KOPT-K1 (cell line): ENCODE measurements around the gene BEND3.
"Not testable (repeated sequence)": the region's sequence is repeated elsewhere in the genome, so short reads cannot be mapped to it uniquely, and the experiment has no call there.

ENCODE experiments used
- H3K27ac ChIP-seq: fragments of 200-600 bp; sonication (generic); 2 replicates; pipeline ENCODE4 v1.5.1; 2016; ENCODE audit warnings: antibody characterized with exemption, mild to moderate bottlenecking, low read depth, low read length; ENCODE audit not compliant: poor library complexity, severe bottlenecking
- H3K36me3 ChIP-seq: fragments of 200-600 bp; sonication (generic); 2 replicates; pipeline ENCODE4 v1.5.1; 2017; ENCODE audit warnings: antibody characterized with exemption, mild to moderate bottlenecking, low read length, moderate library complexity; ENCODE audit not compliant: insufficient read depth
- H3K9me3 ChIP-seq: fragments of 200-600 bp; sonication (generic); 2 replicates; pipeline ENCODE4 v1.5.1; 2017; ENCODE audit warnings: antibody characterized with exemption, low read length, mild to moderate bottlenecking; ENCODE audit not compliant: insufficient read depth, poor library complexity, severe bottlenecking

BEND3 gene

GRCh38 chr6:107057679-107058078 is 57.6 kb downstream of the BEND3 start:
- Histone ChIP-seq H3K9me3 (no peaks in the 10 kb centered on the region), H3K27ac (no peak overlapping the region), H3K36me3 (no peaks in the 10 kb centered on the region)

GRCh38 chr6:107056796-107057195 is 58.5 kb downstream of the BEND3 start:
- Histone ChIP-seq H3K9me3 (no peaks in the 10 kb centered on the region), H3K27ac (no peak overlapping the region)

GRCh38 chr6:107047807-107048206 is 67.5 kb downstream of the BEND3 start:
- Histone ChIP-seq H3K9me3 (no peaks in the 10 kb centered on the region), H3K27ac (no peak overlapping the region), H3K36me3 (peaks cover 25% of the 10 kb centered on the region)

More at GRCh38 chr6:107056796-107057195, 58.5 kb downstream of the BEND3 start:
- H3K36me3 ChIP-seq = 0 out of 2 replicates have a peak, but pooled peaks cover under 1% of the 10 kb centered on the region

- no peak overlapping the region for H3K27ac ChIP-seq
- H3K36me3 ChIP-seq = peaks cover 20% of the 10 kb centered on the region
- H3K9me3 ChIP-seq = no peaks in the 10 kb centered on the region
Measured at GRCh38 chr6:107045826-107046675, 69.3 kb downstream of the BEND3 start.

GRCh38 chr6:107033126-107033525 is 82.2 kb downstream of the BEND3 start:
- H3K9me3 ChIP-seq = no peaks in the 10 kb centered on the region
- no peak overlapping the region for H3K27ac ChIP-seq
- peaks cover 19% of the 10 kb centered on the region for H3K36me3 ChIP-seq

GRCh38 chr6:107032051-107032450 is 83.3 kb downstream of the BEND3 start:
- Histone ChIP-seq H3K27ac (no peak overlapping the region), H3K9me3 (no peaks in the 10 kb centered on the region), H3K36me3 (peaks cover 19% of the 10 kb centered on the region)

GRCh38 chr6:107030151-107030550 is 85.2 kb downstream of the BEND3 start:
- no peak overlapping the region for H3K27ac ChIP-seq
- H3K36me3 ChIP-seq = peaks cover 16% of the 10 kb centered on the region
- no peaks in the 10 kb centered on the region for H3K9me3 ChIP-seq

GRCh38 chr6:107026965-107027364 is 88.3 kb downstream of the BEND3 start:
- H3K36me3 ChIP-seq = peaks cover 13% of the 10 kb centered on the region
- H3K9me3 ChIP-seq = no peaks in the 10 kb centered on the region
- no peak overlapping the region for H3K27ac ChIP-seq

GRCh38 chr6:107021446-107022185 is 93.7 kb downstream of the BEND3 start:
- no peaks in the 10 kb centered on the region for H3K9me3 ChIP-seq
- H3K36me3 ChIP-seq = no peaks in the 10 kb centered on the region
- H3K27ac ChIP-seq = no peak overlapping the region

- Histone ChIP-seq H3K27ac (no peak overlapping the region), H3K9me3 (no peaks in the 10 kb centered on the region), H3K36me3 (no peaks in the 10 kb centered on the region)
Measured at GRCh38 chr6:107020239-107020638, 95.1 kb downstream of the BEND3 start.

- H3K36me3 ChIP-seq, H3K9me3 ChIP-seq, H3K27ac ChIP-seq: not testable (repeated sequence)
Measured at GRCh38 chr6:107019628-107020027, 95.7 kb downstream of the BEND3 start.

- H3K9me3 ChIP-seq = no peaks in the 10 kb centered on the region
- H3K27ac ChIP-seq = no peak overlapping the region
- no peaks in the 10 kb centered on the region for H3K36me3 ChIP-seq
Measured at GRCh38 chr6:107019047-107019446, 96.3 kb downstream of the BEND3 start.
